Activated gamma-delta T cell treated with Interleukin-2 at 50 U/mL for 16 hours (primary cell): Measurements from ENCODE around the gene DYNLT5.
"Not testable (repeated sequence)": the region's sequence is repeated elsewhere in the genome, so short reads cannot be mapped to it uniquely, and the experiment has no call there.

Source experiments
- DNase-seq: peaks from one replicate; pipeline ENCODE4 v3.0.0-alpha.2; 2020

The DYNLT5 gene

DNA sequence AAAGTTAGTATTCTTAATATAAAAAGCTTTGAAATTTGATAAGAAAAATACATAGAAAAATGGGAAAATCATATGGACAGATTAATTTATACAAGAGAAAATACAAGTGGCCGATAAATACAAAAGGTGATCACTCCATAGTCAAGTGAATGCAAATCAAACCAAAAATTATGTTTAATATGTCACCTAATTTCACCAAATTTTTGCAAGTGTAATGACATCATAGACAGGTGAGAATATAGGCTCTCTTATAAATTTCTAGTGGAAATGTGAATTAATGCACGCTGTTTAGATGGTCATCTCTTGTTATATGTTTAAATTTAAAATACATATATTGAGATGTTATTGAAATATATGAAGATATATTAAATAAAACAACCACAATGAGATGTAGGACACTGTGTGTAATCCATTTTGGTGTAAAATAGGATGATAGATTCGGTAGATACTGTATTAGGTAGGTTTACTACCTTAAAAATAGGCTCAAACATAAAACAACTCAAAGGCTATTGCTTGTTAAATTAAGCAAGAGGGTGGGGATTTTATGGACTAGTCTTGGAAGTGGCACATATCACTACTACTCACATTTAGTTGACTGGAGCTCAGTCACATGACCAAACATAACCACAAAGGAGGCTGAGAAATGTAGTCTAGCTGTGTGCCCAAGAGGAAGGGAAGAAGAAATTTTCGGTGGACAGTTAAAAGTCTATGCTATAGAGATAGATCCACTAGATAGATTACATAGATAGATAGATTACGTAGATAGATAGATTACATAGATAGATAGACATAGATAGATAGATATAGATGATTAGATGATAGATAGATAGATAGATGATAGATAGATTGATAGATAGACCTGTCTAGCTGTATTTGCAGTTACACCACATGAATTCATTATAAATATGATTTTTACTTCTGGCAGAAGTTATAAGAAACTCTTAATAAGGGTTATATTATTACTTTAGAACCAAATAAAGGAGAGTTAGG is 39.7 kb downstream of the DYNLT5 start:
- no peak for DNase-seq

DNA sequence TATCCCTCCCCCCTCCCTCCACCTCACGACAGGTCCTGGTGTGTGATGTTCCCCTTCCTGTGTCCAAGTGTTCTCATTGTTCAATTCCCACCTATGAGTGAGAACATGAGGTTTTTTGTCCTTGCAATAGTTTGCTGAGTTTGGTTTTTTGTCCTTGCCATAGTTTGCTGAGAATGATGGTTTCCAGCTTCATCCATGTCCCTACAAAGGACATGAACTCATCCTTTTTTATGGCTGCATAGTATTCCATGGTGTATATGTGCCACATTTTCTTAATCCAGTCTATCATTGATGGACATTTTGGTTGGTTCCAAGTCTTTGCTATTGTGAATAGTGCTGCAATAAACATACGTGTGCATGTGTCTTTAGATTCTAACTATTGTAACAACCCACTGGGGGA is 43.6 kb downstream of the DYNLT5 start:
- DNase-seq, result not testable (repeated sequence)

DNA sequence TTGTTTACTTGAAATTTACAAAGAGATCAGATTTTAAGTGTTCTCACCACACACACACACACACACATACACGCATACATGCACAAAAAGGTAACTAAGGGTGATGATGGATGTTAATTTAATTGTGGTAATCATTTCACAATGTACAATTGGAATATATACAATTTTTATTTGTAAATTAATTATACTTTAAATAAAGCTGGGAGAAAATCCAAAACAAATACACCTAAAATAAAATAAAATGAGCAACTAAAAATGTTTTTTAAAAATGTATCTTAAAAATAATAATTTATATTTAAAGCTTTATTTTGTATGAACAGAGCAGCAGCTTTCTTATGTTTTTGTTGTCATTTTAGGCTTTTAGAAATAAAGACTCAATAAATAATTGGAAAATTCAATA is 57.0 kb downstream of the DYNLT5 start:
- DNase-seq, result no peak

DNA sequence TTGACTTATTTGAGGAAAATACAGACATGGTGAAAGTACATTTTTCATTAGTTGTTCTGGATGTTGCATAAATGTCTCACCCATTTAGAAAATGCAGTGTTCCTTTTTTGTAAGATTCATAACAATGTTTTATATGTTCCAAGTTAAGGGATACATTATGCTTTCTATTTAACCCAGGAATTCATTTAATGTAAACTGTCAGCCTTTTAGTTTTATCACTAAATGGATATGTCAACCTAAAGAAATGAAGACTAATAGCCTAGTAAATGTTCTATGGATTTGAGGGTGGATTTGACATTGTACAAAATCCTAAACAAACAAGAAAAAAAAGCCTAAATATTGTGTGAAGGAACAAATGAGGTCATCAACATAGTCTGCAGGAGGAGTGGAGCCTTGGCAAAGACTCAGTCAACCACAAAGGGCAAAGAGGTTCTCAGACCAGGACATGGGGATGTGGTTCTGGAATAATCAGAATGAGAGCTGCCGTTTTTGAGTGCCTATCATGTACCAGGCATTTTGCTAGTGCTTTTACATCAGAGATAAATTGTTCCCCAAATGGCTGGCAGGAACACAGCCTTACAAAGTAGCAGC is 57.6 kb downstream of the DYNLT5 start:
- DNase-seq, result no peak

DNA sequence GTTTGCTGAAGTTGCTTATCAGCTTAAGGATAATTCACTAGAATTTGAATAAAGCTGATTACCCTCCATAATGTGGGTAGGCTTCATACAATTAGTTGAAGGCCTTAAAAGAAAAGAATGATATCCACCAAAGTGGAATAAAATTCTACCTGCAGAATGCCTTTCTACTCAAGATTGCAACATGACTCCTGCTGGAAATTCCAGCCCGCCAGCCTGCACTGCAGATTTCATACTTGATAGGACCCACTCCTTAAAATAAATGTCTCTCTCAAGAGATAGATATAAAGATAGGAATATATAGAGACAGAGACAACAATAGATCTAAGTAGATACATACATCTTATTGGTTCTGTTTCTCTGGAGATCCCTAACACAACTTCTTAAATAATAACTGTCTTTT is 72.5 kb downstream of the DYNLT5 start:
- DNase-seq, result no peak
